Measurements from ENCODE around the gene PPBP.

The PPBP gene

DNA sequence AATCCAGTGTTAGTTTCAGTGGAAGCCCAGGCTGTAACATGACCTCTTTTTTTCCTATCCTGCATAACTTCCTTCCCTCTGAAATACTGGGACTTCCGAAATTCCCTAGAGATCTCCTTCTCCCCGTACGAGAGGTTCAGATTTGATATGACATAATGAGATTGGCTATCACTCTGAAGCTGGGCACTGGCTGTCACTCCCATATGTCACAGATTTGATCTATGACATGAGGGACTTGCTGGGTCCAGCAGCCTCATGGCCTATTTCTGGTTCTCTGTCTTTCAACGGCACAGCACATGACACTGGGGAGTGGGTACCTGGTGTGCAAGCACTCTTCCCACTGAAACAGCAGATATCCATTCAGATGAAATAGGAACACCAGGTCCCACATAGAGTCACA, 42.9 kb downstream of the PPBP start:
- Histone ChIP-seq H3K36me3 (ENCODE audit: control insufficient read depth, insufficient read depth, low read length) (no peaks in the 10 kb centered on the region), H3K9ac (ENCODE audit: low read length) (no peak overlapping the region), H3K9me3 (ENCODE audit: control insufficient read depth, low read length) (no peaks in the 10 kb centered on the region), H3K27me3 (ENCODE audit: control insufficient read depth, insufficient read depth, low read length) (peaks cover 5% of the 10 kb centered on the region), H3K4me3 (ENCODE audit: low read length) (no peak overlapping the region), H3K4me1 (ENCODE audit: control insufficient read depth, insufficient read depth, low read length) (peaks cover 14% of the 10 kb centered on the region)

DNA sequence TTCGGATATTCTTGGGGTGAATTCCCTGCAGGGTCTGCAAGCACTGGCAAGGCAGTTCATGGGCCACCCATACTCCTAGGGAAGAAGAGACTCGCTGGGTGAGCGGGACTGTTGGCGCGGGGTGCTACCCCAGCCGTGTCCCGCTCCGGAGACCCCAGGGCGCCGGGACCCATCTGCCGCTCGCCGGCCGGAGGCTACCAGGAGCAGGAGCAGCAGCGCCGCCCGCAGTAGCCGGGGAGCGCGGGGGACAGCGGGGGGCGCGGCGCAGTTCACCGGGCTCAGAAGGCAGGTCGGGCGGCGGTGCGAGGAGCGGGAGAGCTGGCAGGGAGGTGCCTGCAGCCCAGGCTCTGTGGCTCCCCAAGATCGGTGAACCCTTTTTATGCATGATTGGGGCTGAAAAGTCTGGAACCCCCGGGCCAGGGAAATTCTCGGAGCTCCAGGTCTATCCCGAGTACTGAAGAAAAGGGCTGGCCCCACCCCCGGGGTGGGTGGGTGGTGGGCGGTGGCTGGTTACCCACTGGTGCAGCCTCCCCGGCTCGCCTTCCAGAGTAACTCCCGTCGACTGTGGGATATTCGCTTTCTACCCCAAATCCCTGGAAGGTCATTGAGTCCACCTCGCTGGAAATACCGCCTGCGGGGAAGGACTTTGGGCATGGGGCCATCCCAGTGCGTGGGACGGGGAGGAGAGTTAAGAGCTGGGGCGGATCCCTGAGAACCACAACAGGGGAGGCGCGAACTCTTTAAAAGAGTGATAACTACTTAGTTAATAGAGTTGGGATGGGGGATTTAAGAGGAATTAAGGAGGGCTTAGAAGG, 43.7 kb downstream of the PPBP start:
- Histone ChIP-seq H3K36me3 (ENCODE audit: control insufficient read depth, insufficient read depth, low read length) (no peaks in the 10 kb centered on the region), H3K27me3 (ENCODE audit: control insufficient read depth, insufficient read depth, low read length) (peaks cover 5% of the 10 kb centered on the region), H3K9me3 (ENCODE audit: control insufficient read depth, low read length) (no peaks in the 10 kb centered on the region), H3K9ac (ENCODE audit: low read length) (no peak overlapping the region), H3K4me3 (ENCODE audit: low read length) (no peak overlapping the region), H3K4me1 (ENCODE audit: control insufficient read depth, insufficient read depth, low read length) (peaks cover 14% of the 10 kb centered on the region)

DNA sequence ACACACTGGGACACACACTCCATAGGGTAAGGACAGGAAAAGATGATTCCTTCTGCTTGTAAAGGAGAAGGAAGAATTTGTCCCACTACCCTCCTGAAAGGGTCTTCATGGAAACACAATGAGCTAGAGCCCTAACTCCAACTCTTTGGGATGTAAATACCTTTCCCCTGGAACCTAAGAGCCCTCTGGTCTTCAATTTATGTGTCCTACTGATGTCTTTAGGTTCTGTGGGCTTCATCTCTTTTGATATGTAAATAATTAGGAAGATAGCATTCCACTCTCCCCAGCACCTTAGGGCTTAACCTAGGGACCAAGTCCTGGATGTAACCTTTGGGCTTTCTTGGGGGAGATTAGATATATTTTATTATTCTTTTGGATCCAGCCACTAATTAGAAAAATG, 44.4 kb downstream of the PPBP start:
- H3K9ac ChIP-seq (ENCODE audit: low read length): no peak overlapping the region
- H3K4me1 ChIP-seq (ENCODE audit: control insufficient read depth, insufficient read depth, low read length): peaks cover 14% of the 10 kb centered on the region
- H3K4me3 ChIP-seq (ENCODE audit: low read length): no peak overlapping the region
- H3K36me3 ChIP-seq (ENCODE audit: control insufficient read depth, insufficient read depth, low read length): no peaks in the 10 kb centered on the region
- peaks cover 5% of the 10 kb centered on the region for H3K27me3 ChIP-seq (ENCODE audit: control insufficient read depth, insufficient read depth, low read length)
- no peaks in the 10 kb centered on the region for H3K9me3 ChIP-seq (ENCODE audit: control insufficient read depth, low read length)

DNA sequence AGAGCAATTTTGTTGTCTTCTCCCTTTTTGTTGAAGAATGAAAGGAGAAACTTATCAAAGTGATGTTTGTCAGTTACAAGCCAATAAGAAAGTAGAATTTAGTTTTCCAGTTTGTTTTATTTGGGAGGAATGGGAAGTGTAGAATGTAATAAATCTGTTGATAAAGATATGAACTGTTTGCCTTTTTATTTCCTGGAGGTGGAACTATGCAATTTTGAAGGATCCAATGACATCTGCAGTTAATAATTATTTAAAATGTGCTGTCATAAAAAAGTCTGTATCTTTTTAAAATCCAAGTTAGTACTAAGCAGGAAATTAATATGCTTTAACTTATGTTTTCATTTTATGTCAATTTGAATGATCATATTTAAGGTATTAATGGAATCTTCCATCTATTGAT, 51.0 kb downstream of the PPBP start:
- Histone ChIP-seq H3K9ac (ENCODE audit: low read length) (no peak overlapping the region), H3K4me3 (ENCODE audit: low read length) (no peak overlapping the region), H3K36me3 (ENCODE audit: control insufficient read depth, insufficient read depth, low read length) (no peaks in the 10 kb centered on the region), H3K4me1 (ENCODE audit: control insufficient read depth, insufficient read depth, low read length) (peaks cover 5% of the 10 kb centered on the region), H3K9me3 (ENCODE audit: control insufficient read depth, low read length) (no peaks in the 10 kb centered on the region), H3K27me3 (ENCODE audit: control insufficient read depth, insufficient read depth, low read length) (no peaks in the 10 kb centered on the region)

Data from mucosa of stomach (tissue), 1 donor.